Vagina (tissue), 2 donors: ENCODE data around the gene MBD3.
"Not testable (repeated sequence)": the region's sequence is repeated elsewhere in the genome, so short reads cannot be mapped to it uniquely, and the experiment has no call there.

ENCODE experiments used
- POLR2A ChIP-seq, 2 donors: fragments of 450-650 bp; IDR thresholded peaks; one replicate each; pipeline ENCODE4 v1.6.1; 2017; ENCODE audit warnings: antibody characterized with exemption in 2 of 2, mild to moderate bottlenecking in 2 of 2, moderate library complexity in 2 of 2
- POLR2AphosphoS5 ChIP-seq, 2 donors: sonication (generic); formaldehyde crosslinking; IDR thresholded peaks; one replicate each; pipeline ENCODE4 v1.9.0; 2017; ENCODE audit warnings: antibody characterized with exemption in 2 of 2, mild to moderate bottlenecking in 2 of 2, low read depth in 1 of 2; ENCODE audit not compliant: insufficient read depth in 1 of 2
- TF ChIP-seq, protein P1 (sequence below), 3 experiments: fragments of 450-650 bp in 2 of 3; fragments of 200-600 bp in 1 of 3; sonication (generic) in 1 of 3; IDR thresholded peaks; one replicate each; pipeline ENCODE4 v1.5.1; 2017 to 2019; ENCODE audit warnings: antibody characterized with exemption in 3 of 3, mild to moderate bottlenecking in 2 of 3, moderate library complexity in 2 of 3

DNA sequence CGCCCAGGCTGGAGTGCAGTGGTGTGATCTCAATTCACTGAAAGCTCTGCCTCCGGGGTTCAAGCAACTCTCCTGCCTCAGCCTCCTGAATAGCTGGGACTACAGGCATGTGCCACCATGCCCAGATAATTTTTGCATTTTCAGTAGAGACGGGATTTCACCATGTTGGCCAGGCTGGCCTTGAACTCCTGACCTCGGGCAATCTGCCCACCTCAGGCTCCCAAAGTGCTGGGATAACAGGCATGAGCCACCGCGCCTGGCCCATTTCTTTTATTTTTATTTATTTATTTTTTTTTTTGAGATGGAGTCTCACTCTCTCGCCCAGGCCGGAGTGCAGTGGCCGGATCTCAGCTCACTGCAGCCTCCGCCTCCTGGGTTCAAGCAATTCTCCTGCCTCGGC is 52.9 kb downstream of the MBD3 start:
- TF ChIP-seq, protein P1, sequence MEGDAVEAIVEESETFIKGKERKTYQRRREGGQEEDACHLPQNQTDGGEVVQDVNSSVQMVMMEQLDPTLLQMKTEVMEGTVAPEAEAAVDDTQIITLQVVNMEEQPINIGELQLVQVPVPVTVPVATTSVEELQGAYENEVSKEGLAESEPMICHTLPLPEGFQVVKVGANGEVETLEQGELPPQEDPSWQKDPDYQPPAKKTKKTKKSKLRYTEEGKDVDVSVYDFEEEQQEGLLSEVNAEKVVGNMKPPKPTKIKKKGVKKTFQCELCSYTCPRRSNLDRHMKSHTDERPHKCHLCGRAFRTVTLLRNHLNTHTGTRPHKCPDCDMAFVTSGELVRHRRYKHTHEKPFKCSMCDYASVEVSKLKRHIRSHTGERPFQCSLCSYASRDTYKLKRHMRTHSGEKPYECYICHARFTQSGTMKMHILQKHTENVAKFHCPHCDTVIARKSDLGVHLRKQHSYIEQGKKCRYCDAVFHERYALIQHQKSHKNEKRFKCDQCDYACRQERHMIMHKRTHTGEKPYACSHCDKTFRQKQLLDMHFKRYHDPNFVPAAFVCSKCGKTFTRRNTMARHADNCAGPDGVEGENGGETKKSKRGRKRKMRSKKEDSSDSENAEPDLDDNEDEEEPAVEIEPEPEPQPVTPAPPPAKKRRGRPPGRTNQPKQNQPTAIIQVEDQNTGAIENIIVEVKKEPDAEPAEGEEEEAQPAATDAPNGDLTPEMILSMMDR (IDR thresholded peaks at IDR 0.05), result not testable (repeated sequence)
- not testable (repeated sequence) for TF ChIP-seq POLR2AphosphoS5 (IDR thresholded peaks at IDR 0.05; ENCODE audit: insufficient read depth in 1 of 2, low read depth in 1 of 2); POLR2A (IDR thresholded peaks at IDR 0.05)
